Measurements from ENCODE around the gene KCNQ1.

DNA sequence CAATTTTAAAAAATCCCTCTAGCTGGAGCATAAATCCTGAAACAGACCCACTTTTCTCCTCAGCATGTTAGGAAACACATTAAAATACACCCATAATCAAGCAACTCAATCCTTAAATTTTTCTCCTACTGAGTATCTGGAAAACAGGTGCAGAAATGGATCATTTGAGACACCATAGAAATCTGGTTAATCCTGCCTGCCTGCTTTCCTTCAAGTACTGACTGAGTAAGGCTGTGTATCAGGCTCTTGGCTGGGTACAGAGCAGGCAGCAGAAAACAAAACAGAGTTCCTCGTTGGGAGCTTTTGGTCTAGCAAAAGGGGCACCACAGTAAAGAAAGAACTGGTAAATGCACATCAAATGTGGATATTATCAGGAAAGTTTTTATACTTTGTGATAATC, 253.1 kb downstream of the KCNQ1 start:
- TF ChIP-seq ZNF274 (IDR thresholded peaks at IDR 0.05; ENCODE audit: low read depth, low read length): no peak
- no peak for TF ChIP-seq POLR2A (IDR thresholded peaks at IDR 0.05; ENCODE audit: borderline replicate concordance, extremely low read depth, insufficient read depth, insufficient read length)
- TF ChIP-seq EZH2phosphoT487 (IDR thresholded peaks at IDR 0.05; ENCODE audit: borderline replicate concordance): no peak
- TF ChIP-seq CTCF (IDR thresholded peaks at IDR 0.05 in 2 of 3, conservative IDR thresholded peaks at IDR 0.05 in 1 of 3; ENCODE audit: borderline replicate concordance in 1 of 3, insufficient read depth in 1 of 3, low read depth in 2 of 3, low read length in 2 of 3): no peak
- TF ChIP-seq SIN3A (IDR thresholded peaks at IDR 0.05; ENCODE audit: low read depth): no peak
- no peak for TF ChIP-seq YY1 (IDR thresholded peaks at IDR 0.05; ENCODE audit: extremely low read depth, insufficient replicate concordance, low read depth, low read length)
- no peak for TF ChIP-seq RAD21 (IDR thresholded peaks at IDR 0.05; ENCODE audit: low read depth)
- TF ChIP-seq CEBPB (IDR thresholded peaks at IDR 0.05; ENCODE audit: low read depth): no peak
- TF ChIP-seq POLR2AphosphoS5 (IDR thresholded peaks at IDR 0.05; ENCODE audit: low read depth, low read length): no peak
- no peak for TF ChIP-seq EZH2 (IDR thresholded peaks at IDR 0.05)
- TF ChIP-seq, protein P1, sequence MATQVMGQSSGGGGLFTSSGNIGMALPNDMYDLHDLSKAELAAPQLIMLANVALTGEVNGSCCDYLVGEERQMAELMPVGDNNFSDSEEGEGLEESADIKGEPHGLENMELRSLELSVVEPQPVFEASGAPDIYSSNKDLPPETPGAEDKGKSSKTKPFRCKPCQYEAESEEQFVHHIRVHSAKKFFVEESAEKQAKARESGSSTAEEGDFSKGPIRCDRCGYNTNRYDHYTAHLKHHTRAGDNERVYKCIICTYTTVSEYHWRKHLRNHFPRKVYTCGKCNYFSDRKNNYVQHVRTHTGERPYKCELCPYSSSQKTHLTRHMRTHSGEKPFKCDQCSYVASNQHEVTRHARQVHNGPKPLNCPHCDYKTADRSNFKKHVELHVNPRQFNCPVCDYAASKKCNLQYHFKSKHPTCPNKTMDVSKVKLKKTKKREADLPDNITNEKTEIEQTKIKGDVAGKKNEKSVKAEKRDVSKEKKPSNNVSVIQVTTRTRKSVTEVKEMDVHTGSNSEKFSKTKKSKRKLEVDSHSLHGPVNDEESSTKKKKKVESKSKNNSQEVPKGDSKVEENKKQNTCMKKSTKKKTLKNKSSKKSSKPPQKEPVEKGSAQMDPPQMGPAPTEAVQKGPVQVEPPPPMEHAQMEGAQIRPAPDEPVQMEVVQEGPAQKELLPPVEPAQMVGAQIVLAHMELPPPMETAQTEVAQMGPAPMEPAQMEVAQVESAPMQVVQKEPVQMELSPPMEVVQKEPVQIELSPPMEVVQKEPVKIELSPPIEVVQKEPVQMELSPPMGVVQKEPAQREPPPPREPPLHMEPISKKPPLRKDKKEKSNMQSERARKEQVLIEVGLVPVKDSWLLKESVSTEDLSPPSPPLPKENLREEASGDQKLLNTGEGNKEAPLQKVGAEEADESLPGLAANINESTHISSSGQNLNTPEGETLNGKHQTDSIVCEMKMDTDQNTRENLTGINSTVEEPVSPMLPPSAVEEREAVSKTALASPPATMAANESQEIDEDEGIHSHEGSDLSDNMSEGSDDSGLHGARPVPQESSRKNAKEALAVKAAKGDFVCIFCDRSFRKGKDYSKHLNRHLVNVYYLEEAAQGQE (IDR thresholded peaks at IDR 0.05; ENCODE audit: low read depth): no peak
- TF ChIP-seq CBX3 (IDR thresholded peaks at IDR 0.05; ENCODE audit: low read depth): no peak
- TF ChIP-seq EGR1 (IDR thresholded peaks at IDR 0.05; ENCODE audit: low read depth): no peak
- no peak for TF ChIP-seq ZBTB33 (IDR thresholded peaks at IDR 0.05; ENCODE audit: extremely low read depth, insufficient replicate concordance, low read length)
